Stimulated activated CD8-positive, alpha-beta memory T cell treated with anti-CD3 and anti-CD28 coated beads, Interleukin-7, amount 100 ng/mL, for 48 hours (primary cell): Measurements from ENCODE around the gene TMEM37.

ENCODE experiments used
- DNase-seq, 2 donors: peaks; one replicate each; pipeline ENCODE4 v3.0.0-alpha.2; 2020; ENCODE audit warnings: low read depth in 1 of 2; ENCODE audit errors: extremely low read depth in 1 of 2

TMEM37 gene

DNA sequence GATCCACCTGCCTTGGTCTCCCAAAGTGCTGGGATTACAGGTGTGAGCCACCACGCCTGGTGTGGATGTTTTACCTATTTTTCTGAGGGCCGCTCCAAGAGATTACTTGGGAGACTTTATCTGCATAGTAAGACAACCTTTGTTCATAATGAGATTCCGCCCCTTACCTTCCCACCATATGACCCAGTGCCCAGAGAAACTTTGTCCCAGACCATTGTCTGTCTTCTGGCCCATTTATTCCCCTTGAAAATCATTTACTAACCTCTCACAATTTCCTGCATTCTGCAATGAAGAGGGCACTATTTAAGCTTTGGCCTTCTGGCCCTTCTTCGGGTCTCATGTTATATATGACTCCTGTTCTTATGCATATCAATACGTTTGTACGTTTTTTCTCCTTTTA, 13.7 kb upstream of the TMEM37 start:
- no peak for DNase-seq

DNA sequence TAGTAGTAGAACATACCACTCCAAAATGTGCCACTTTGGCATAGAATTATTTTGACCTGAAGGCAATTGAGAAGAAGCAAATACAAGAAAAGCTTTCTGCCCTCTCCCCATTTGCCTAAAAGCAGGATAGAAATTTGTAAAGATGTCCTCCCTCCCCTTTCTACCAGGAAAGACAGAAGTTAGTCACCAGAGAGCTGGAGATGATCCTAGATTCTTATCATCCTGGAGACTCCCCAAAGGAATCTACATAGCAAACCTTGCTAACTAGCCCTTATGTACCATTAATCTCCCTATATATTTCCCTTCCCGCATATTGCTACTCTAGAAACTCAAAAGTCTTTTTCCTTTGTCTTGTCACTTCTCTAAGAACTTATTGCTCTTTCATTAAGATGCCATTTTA, 12.6 kb upstream of the TMEM37 start:
- DNase-seq, result no peak

DNA sequence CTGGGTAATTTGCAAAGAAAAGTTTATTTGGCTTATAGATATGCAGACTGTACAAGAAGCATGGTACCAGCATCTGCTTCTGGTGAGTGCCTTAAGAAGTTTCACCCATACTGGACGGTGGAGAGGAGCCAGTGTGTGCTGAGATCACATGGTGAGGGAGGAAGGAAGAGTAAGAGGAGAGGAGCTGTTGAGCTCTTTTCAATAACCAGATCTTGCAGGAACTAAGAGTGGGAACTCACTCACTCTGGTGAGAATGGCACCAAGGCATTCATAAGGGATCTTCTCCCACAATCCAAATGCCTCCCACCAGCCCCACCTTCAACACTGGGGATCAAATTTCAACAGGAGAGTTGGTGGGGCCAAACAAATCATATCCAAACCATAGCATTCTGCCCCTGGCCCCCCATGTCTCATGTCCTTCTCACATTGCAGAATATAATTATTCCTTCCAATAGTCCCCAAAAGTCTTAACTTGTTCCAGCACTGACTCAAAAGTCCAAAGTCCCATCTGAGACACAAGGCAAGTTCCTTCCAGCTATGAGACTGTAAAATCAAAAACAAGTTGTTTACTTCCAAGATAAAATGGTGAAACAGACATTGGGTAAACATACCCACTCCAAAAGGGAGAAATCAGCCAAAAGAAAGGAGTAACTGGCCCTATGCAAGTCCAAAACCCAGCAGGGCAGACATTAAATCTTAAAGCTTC, 11.7 kb upstream of the TMEM37 start:
- no peak for DNase-seq

DNA sequence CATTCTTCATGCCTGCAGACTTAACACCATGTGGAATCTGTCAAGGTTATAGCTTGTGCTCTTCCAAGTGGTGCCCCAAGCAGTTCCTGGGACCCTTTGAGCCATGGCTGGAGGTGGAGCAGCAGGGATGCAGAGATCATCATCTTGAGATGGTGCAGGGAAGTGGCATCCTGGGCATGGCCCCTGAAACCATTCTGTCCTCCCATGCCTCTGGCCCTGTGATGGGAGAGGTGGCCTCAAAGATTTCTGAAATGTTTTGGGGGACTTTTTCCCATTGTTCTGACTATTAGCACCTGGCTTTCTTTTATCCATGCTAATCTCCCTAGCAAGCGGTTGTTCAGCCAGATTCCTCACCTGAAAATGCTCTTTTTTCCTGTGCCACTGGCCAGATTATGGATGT, 10.3 kb upstream of the TMEM37 start:
- no peak for DNase-seq

DNA sequence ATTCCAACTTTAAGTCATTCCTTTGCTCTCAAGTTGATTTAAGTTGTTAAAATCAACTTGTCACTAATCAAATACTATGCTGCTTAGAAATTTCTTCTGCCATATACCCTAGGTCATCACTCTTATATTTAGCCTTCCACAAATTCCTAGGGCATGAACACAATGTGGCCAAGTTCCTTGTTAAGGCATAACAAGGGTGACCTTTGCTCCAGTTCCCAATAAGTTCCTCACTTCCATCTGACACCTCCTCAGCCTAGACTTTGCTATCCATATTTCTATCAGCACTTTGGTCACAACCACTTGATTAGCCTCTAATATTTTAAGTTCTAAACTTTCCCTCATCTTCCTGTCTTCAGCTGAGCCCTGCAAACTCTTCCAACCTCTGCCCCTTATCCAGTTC, 9.9 kb upstream of the TMEM37 start:
- DNase-seq, result no peak

DNA sequence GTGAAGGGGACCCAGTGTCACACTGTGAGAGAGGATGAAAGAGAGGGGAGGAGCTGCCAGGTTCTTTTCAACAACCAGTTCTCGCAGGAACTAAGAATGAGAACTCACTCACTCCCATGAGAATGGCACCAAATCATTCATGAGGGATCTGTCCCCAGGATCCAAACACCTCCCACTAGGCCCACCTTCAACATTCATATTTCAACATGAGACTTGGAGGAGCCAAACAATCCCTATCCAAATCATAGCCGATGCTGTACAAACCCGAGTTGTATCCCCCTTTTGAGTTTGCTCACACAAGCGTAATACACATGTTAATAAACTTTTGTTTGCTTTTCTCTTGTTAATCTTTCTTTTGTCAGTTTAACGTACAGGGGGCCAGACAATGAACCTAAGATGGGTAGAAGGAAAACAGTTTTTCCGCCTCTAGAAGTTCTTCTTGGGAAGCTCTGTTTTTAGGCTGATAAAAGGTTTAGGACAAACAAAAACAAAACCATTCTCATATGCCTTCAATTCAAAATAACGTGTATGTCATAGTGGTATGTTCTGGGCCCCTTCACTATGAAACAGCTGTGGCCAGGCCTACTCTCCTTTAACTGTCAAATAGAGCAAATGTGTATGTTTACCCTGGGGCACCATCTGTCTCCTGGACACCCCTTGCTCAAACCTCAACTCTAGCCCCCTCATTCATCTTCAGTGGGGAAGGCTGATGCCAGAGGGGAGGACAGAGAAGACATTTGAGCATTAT, 9.1 kb upstream of the TMEM37 start:
- DNase-seq, result no peak

DNA sequence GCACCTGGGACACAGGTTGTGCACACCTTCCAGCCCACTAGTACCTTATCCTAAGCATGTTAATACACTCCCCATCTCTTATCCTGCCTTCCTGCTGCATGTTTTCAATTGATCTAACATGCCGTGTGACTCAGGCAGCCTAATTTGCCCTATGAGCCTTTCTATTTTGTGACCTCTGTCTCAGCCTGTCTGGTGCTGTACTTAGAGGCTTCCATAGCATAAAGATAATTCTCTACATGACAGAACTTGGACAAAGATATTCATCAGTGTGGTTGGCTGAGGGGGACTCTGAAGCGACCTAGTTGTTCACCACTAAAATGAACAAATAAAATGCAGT, 8.6 kb upstream of the TMEM37 start:
- DNase-seq, result no peak

DNA sequence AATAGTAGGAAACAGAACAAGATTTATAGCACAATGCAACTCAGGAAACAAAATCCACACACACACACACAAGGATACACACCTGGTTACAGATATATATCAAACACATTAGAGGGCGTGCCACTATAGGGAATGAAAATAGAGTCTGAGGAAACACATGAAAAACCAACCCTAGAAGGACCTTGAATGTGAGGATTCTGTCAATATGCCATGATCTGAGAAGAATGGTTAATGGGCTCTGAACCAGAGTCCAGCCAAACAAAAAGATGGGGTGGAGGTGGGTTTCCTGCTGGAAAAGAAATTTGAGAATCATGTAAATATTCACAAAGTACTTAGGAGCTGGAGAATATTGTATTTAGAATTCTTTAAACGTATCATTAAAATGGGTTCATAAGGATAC, 7.8 kb upstream of the TMEM37 start:
- no peak for DNase-seq

DNA sequence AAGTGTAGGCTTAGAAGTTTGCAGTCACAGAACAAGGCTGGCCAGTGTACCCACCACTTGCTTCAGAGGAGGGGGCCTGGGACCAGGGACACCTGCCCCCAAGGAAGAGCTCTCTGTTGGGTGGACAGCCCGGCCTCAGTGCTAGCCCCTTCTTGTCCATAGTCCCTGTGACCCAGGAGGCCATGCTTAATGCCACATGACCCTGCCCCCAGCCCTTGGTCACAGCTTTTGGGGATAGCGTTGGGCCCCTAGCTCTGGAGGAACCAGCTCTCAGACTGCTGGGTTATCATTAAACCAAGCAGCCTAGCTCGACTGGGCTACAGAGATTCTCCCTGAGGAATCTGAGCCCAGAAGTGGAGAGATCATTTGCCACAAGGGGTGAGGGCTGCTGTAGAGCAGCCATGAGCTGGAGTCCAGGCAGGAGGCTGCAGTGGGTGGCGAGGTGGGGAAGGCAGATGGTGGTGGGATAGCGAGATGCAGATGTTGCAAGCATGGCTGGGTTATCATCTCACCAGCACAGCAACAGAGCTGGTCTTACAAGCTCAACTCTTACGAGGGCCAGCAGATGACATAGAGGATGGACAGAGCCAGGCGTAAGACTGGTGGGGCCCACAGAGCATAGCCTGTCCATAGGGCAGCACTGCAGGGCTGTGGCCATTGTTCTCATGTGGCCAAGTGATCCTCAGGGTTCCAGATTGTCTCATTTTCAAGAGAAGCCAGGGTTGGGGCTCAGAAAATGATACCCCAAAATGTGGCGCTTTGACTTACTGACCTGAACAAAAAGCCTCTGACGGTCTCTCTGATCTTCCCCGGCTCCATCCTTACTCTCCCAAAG, 7.2 kb upstream of the TMEM37 start:
- no peak for DNase-seq

DNA sequence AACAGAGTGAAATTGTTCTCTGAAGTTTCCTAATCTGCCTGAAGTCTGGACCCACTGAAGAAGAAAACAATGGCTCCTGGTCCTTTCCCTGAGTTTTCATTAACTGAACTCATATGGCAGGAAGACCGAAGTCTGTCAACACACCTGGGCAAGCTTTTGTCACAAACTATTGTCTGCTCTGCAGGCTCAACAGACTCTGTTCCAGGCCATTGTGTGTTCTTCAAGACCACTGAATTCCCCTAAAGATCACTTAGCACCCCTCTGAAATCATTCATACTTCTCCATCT, 6.6 kb upstream of the TMEM37 start:
- DNase-seq, result no peak

DNA sequence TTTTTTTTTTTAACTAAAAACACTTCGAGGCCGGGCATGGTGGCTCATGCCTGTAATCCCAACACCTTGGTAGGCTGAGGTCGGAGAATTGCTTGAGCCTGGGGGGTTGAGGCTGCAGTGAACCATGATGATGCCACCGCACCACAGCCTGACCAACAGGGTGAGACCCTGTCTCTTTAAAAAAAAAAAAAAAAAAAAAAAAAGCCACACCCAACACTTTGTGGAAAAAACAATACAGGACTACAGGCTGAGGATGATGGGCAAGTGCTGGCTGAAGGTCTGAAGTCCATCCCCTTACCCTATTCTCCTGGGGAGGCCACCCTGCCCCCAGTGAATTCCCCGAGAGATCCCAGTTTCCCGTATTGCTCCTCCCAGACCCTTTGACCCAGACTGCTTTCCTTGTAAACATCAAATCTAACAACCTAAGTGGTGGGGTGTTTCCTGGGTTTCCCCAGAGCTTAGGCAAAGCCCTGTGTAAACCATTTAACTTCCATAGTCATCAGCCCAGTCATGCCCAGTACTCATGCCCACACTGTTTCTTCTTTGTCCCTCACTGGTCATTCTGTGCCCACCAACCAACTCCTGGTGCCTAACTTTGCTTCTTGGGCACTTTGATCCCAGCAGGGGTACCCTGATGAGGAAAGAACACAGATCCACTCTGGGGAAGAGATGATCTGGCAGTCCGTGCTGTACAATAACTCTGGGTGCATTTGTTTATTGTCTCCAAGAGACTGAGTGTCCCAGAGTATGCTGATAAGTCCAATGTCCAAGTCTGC, 5.8 kb upstream of the TMEM37 start:
- no peak for DNase-seq

DNA sequence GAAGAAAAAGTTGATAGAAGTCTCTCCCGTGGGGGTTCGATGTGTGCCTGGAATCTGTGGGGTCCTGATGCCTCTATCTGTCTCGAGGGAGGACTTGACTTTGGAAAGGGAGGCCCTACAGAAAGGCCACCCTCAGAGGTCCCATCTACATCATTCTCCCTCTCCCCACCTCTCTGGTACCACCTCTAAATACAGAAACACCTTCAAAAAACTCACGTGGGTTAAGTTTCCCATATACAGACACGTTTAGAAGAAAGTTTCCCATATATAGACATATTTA, 5.3 kb upstream of the TMEM37 start:
- DNase-seq, result no peak

DNA sequence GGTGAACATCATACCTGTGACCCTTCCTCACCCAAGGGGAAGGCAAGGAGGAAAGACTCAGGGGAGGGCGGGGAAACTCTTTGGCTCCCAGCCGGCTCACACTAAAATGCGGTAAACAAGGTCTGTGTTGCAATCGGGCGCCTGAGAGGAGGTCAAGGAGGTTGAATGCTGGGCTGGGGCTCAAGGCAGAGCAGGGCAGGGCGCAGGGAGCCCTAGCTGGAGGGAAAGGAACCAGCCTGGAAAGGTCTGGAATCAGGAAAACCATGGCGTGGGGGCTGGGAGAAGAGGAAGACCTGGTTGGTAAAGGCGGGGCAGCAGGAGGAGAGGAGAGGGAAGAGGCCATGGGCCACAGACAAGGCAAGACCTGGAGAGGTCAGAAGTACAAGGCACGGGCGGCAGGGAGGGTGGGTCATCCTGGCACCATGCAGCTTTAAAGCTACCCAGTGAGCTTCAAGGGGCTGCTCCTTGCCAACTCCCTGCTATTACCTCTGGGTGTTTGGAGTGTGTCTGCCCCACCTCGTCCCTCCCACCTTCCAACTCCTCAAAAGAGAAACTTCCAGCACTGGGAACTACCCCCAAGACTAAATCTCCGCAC, 4.8 kb upstream of the TMEM37 start:
- no peak for DNase-seq

DNA sequence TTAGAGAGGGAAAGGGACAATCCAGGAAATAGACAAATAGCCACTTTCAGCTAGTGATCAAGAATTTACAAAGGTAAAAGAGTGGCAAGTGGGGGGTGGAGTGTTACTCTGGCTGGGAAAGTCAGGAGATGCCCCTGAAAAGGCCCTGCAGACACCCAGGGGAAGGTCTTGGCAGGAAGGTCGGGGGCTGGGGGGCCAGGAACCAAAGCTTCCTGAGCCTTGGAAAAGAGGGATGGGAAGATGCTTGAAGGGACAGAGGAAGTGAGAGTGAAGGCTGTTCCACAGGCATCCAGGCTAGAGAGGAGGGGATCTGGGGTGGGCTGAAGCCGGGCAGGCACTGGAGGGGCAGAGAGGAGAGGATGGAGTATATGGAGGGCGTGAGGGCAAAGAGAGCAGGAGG, 3.9 kb upstream of the TMEM37 start:
- DNase-seq, result no peak

DNA sequence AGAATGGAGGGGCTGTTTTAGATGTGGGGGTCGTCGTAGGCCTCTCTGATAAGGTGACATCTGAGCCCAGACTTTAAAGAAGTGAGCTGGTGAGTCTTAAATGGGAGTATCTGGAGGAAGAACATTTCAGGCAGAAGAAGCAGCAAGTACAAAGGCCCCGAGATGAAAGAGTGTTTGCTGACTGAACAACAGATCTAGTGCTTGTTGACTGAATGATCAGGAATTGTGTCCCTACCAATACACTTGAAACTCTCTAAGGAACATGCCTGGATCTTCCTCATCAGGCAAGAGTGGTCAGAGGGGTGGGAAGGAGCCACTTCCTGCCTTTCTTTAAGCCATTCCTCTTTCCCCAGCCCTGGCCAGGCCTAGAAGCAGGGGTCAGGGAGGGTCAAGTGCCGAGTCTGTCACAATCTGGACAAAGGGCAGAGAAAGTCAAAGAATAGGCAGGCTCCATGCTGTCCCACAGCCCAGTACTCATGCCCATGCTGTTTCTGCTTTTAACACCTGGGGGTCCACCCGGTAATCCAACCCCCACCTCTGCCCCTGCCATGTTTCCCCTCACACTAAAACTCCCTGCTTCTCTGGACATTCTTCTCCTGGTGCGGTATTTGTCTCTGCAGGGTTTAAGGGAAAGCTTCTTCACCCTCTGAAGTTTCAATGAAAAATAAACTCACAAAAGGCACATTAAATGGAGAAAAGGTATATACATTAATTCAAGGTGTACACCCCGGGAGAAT, 3.0 kb upstream of the TMEM37 start:
- no peak for DNase-seq

DNA sequence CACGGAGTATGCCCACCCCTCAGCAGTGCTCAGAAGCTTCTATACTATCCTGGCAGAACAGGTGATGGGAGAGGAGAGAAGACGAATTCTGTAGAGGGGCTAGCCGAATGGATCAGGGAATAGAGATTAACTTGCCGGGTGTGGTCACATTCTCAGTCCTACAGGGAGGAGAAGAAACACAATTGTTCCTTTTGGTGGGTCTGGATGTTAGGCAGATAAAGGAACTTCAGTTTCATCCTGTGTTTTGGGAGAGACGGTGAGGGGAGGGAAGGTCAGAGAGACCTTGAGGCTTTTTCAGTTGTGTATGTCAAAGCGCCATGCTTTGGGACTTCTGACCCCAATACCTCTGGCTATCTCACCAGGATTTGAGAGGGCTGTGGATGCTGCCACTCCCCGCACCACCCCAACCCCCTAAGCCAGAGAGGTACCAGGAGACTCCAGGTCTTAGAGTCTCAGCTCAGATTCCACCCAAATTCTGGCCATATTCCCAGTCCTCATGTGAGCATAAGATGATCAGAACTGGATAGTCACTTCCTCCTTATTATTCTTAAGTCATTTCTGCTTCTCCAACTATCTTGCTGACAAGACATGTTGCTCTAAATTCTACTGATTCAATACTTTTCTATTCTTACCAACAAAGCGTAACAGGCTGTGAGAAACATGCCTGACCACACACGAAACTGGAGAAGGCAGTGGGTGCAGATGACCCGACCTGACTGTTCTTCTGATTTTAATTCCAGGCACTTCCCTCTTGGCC, 2.3 kb upstream of the TMEM37 start:
- DNase-seq, result no peak

DNA sequence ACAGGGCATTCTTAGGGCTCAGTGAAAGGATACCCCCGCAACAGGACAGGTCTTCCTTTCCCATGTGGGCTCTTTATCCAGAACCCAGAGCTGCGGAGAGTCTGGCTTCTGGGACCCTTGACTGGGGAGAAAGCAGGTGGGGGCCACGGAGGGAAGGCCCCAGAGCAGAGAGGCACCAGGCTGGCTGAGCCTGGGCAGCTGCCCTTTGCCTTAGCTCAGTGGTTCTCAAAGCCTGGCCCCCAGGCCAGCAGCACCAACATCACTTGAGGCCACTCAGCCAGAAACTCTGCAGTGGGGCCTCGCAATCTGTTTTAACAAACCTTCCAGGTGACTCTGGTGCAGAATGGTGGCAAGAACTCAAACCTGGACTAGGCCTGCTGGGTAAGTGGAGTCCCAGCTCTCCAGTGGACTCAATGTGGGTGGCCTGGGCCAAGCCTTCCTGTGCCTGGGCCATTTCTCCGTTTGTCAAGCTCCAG, 1.6 kb upstream of the TMEM37 start:
- no peak for DNase-seq

DNA sequence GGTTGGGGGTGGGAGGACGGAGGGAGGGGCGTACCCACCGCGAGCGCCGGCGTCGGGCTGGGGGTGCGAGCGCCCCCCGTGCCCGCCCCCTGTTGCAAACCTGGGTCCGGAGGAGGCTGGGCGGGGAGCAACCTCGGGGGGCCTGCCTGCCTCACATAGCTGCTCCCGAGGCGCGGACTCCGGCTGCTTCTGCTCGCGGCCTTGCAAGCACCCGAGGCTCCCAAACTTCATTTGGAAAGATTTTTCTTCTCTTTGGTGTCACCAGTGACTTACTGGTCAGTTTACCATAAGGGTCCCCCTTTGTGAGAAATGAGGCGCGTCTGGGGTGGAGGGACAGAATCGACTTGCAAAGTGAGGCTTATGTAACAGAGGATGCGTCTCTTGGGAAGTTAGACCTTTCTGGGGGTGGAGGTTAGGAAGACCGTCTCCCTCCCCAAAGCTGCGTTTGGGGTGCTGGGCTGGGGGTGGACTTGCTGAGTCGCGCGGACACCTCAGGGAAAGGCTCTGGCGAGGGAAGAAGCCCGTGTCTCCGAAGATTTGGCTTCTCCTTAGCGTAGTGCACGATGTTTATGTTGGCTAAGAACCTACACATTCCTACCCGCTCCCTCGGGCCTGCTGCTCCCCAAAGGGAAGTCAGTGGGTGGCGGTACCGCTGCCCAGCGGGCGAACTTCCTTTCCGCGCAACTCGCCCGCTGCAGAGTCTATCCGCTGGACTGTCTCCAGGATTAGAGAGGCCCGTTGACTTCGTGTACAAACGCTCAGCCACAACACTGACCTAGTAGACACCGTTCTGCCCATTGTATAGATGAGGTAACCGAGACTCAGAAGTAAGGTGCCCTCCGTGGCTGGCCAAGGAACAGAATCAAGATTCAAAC, 559 bp downstream of the TMEM37 start:
- DNase-seq, result no peak
